IMR-90 (cell line): ENCODE measurements around the gene UGT2B15.
"Not testable (repeated sequence)": the region's sequence is repeated elsewhere in the genome, so short reads cannot be mapped to it uniquely, and the experiment has no call there.

Experiments
- MXI1 ChIP-seq: IDR thresholded peaks from 2 replicates; pipeline ENCODE4 v1.6.1; 2012; ENCODE audit warnings: low read depth, mild to moderate bottlenecking, low read length, moderate library complexity, borderline replicate concordance
- RAD21 ChIP-seq: IDR thresholded peaks from 2 replicates; pipeline ENCODE4 v1.6.1; 2012; ENCODE audit warnings: low read length, improper control_type of control experiment
- TF ChIP-seq, protein P1 (sequence below): conservative IDR thresholded peaks from 2 replicates; pipeline ENCODE4 v1.5.1; 2012; ENCODE audit warnings: mild to moderate bottlenecking, low read depth, low read length, improper control_type of control experiment

- TF ChIP-seq, protein P1, sequence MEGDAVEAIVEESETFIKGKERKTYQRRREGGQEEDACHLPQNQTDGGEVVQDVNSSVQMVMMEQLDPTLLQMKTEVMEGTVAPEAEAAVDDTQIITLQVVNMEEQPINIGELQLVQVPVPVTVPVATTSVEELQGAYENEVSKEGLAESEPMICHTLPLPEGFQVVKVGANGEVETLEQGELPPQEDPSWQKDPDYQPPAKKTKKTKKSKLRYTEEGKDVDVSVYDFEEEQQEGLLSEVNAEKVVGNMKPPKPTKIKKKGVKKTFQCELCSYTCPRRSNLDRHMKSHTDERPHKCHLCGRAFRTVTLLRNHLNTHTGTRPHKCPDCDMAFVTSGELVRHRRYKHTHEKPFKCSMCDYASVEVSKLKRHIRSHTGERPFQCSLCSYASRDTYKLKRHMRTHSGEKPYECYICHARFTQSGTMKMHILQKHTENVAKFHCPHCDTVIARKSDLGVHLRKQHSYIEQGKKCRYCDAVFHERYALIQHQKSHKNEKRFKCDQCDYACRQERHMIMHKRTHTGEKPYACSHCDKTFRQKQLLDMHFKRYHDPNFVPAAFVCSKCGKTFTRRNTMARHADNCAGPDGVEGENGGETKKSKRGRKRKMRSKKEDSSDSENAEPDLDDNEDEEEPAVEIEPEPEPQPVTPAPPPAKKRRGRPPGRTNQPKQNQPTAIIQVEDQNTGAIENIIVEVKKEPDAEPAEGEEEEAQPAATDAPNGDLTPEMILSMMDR: not testable (repeated sequence)
- not testable (repeated sequence) for TF ChIP-seq RAD21, MXI1
Observed at GRCh38 chr4:68664721-68665120, 5.7 kb downstream of the UGT2B15 start.
